Neural progenitor cell (in vitro differentiated cells): Measurements from ENCODE around the gene GAS2L1. TPM values are rescaled to one million over a fixed set of nuclear protein-coding genes. Genes with fewer than 3 reads are reported as not detected.

Source experiments
- DNase-seq: peaks from one replicate; pipeline ENCODE4 v3.0.0-alpha.2; 2016; ENCODE audit warnings: low spot score
- H2AFZ ChIP-seq: fragments of 200-600 bp; sonication (generic); replicated peaks from 2 replicates; pipeline ENCODE4 v1.6.1; 2016; ENCODE audit warnings: antibody characterized with exemption
- H3F3A ChIP-seq: fragments of 200-600 bp; sonication (generic); 2 replicates; pipeline ENCODE4 v1.6.1; 2016; ENCODE audit warnings: antibody characterized with exemption, low read depth
- H3K27ac ChIP-seq: fragments of 200-600 bp; sonication (generic); 2 replicates; pipeline ENCODE4 v1.5.1; 2016; ENCODE audit warnings: mild to moderate bottlenecking
- H3K27me3 ChIP-seq: fragments of 200-600 bp; sonication (generic); 2 replicates; pipeline ENCODE4 v1.6.1; 2016; ENCODE audit warnings: mild to moderate bottlenecking, moderate library complexity
- H3K36me3 ChIP-seq: fragments of 200-600 bp; sonication (generic); 2 replicates; pipeline ENCODE4 v1.5.1; 2016
- H3K4me1 ChIP-seq: fragments of 200-600 bp; sonication (generic); 2 replicates; pipeline ENCODE4 v1.6.1; 2016; ENCODE audit warnings: mixed run types
- H3K4me2 ChIP-seq: fragments of 200-600 bp; sonication (generic); 2 replicates; pipeline ENCODE4 v1.6.1; 2016
- H3K4me3 ChIP-seq: fragments of 200-600 bp; sonication (generic); 2 replicates; pipeline ENCODE4 v1.5.1; 2016
- H3K79me2 ChIP-seq: fragments of 200-600 bp; sonication (generic); 2 replicates; pipeline ENCODE4 v1.6.1; 2016; ENCODE audit warnings: low read depth
- H3K9ac ChIP-seq: fragments of 200-600 bp; sonication (generic); 2 replicates; pipeline ENCODE4 v1.6.1; 2016
- H3K9me3 ChIP-seq: fragments of 200-600 bp; sonication (generic); 2 replicates; pipeline ENCODE4 v1.5.1; 2016; ENCODE audit warnings: low read depth
- H4K20me1 ChIP-seq: fragments of 200-600 bp; sonication (generic); 2 replicates; pipeline ENCODE4 v1.6.1; 2016; ENCODE audit warnings: low read depth
- H3K27ac Mint-ChIP-seq: 3 replicates; pipeline ENCODE4 v1.8.0; 2021; ENCODE audit warnings: mixed read lengths
- H3K27me3 Mint-ChIP-seq: 2 replicates; pipeline ENCODE4 v1.8.0; 2022; ENCODE audit warnings: low read depth, mild to moderate bottlenecking, inconsistent platforms, moderate library complexity, mixed read lengths; ENCODE audit not compliant: insufficient read depth
- H3K36me3 Mint-ChIP-seq: 3 replicates; pipeline ENCODE4 v1.8.0; 2021; ENCODE audit warnings: mixed read lengths
- H3K4me1 Mint-ChIP-seq: 3 replicates; pipeline ENCODE4 v1.8.0; 2021; ENCODE audit warnings: mixed read lengths
- H3K4me3 Mint-ChIP-seq: 3 replicates; pipeline ENCODE4 v1.8.0; 2021; ENCODE audit warnings: mild to moderate bottlenecking, moderate library complexity, mixed read lengths
- H3K9me3 Mint-ChIP-seq: 3 replicates; pipeline ENCODE4 v1.8.0; 2020; ENCODE audit warnings: mixed read lengths
- EZH2 ChIP-seq: fragments of 200-600 bp; sonication (generic); IDR thresholded peaks from 2 replicates; pipeline ENCODE4 v1.6.1; 2017; ENCODE audit warnings: antibody characterized with exemption, mild to moderate bottlenecking, moderate library complexity
- EZH2phosphoT487 ChIP-seq: fragments of 200-600 bp; sonication (generic); IDR thresholded peaks from 2 replicates; pipeline ENCODE4 v1.6.1; 2017; ENCODE audit warnings: antibody characterized with exemption
- total RNA-seq: library from RNA; depleted of rRNA; stranded (reverse); fragments of >200 nt; gene quantifications from 2 replicates; pipeline ENCODE4 v1.2.3, GENCODE V29; 2015; ENCODE audit warnings: low replicate concordance
- TF ChIP-seq, protein P1 (sequence below): fragments of 200-600 bp; sonication (generic); IDR thresholded peaks from 2 replicates; pipeline ENCODE4 v1.5.1; 2017; ENCODE audit warnings: antibody characterized with exemption, mild to moderate bottlenecking

GAS2L1 gene
- total RNA-seq, 1 donor from 2014 or later: 0.95 TPM

DNA sequence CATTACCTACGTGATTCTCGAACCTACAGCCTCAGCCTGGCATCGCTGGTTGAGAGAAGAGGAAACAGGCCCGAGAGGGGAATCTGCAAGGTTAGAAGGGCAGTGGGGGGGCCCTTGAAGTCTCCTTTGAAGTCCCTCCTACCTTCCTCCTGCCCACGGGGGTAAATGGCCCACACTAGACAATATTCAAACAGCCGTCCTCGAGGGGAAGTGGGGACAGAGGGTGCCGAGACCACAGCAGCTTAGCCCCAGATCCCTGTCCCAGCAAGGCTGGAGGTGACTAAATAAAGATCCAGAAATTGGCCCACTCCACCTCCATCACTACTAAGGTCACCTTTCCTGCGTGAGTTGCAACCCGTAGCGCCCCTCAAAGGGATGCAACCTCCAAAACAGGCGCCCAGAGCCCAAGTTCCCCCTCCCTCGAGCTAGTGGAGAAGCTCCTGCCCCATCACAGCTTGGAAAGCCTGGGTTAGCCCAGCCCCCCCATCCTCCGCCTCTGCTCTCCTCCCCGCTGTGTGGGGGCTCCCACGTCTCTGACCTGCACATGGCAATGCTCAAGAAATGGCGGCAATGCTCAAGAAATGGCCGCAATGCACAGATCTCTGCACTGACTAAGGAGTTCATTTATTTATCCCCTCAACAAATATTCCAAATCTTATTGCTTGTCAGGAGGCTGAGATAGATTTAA is 9.8 kb downstream of the GAS2L1 start:
- no peak for DNase-seq
- peak overlapping the region; percentile 50 for H3K4me3 ChIP-seq
- no peak overlapping the region for H2AFZ ChIP-seq
- peaks cover 3% of the 10 kb centered on the region for H3K9me3 Mint-ChIP-seq
- H3K27me3 ChIP-seq: peaks cover 62% of the 10 kb centered on the region
- TF ChIP-seq EZH2phosphoT487 (no peak), EZH2 (no peak)
- TF ChIP-seq, protein P1, sequence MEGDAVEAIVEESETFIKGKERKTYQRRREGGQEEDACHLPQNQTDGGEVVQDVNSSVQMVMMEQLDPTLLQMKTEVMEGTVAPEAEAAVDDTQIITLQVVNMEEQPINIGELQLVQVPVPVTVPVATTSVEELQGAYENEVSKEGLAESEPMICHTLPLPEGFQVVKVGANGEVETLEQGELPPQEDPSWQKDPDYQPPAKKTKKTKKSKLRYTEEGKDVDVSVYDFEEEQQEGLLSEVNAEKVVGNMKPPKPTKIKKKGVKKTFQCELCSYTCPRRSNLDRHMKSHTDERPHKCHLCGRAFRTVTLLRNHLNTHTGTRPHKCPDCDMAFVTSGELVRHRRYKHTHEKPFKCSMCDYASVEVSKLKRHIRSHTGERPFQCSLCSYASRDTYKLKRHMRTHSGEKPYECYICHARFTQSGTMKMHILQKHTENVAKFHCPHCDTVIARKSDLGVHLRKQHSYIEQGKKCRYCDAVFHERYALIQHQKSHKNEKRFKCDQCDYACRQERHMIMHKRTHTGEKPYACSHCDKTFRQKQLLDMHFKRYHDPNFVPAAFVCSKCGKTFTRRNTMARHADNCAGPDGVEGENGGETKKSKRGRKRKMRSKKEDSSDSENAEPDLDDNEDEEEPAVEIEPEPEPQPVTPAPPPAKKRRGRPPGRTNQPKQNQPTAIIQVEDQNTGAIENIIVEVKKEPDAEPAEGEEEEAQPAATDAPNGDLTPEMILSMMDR: no peak
- peaks cover 29% of the 10 kb centered on the region for H4K20me1 ChIP-seq
- peak overlapping the region; percentile 83 for H3K4me2 ChIP-seq
- H3K27ac ChIP-seq: no peak overlapping the region
- peaks cover 22% of the 10 kb centered on the region for H3F3A ChIP-seq
- peak overlapping the region; percentile 78 for H3K4me3 Mint-ChIP-seq
- no peak overlapping the region for H3K27ac Mint-ChIP-seq
- H3K4me1 Mint-ChIP-seq: peaks cover 25% of the 10 kb centered on the region
- no peaks in the 10 kb centered on the region for H3K9me3 ChIP-seq
- H3K79me2 ChIP-seq: no peaks in the 10 kb centered on the region
- peaks cover 33% of the 10 kb centered on the region for H3K27me3 Mint-ChIP-seq
- H3K36me3 Mint-ChIP-seq: no peaks in the 10 kb centered on the region
- peaks cover 11% of the 10 kb centered on the region for H3K4me1 ChIP-seq
- no peaks in the 10 kb centered on the region for H3K36me3 ChIP-seq
- H3K9ac ChIP-seq: no peak overlapping the region

DNA sequence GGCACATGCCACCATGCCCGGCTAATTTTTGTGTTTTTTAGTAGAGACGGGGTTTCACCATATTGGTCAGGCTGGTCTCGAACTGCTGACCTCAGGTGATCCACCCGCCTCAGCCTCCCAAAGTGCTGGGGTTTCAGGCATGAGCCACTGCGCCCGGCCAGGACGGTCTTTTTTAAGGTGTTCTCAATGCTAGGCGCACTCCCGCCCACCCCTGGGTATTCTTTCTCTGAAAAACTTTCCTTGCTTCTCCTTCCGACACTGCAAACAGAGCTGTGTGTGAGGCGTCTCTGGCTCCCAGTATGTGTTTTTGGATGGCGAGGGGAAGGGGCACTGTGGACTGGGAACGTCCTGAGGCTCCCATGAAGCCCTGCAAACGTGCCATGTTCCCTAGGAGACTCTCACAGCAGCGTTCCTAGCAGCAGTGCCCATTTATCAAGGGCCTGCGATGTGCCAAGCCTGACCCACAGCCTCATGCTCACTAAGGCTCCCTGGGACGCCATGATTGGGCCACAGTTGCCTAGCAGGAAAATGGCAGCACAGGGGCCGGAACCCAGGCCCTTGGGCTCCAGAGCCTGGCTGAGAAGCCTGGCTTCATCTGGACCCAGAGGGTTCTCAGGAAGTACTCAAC is 11.5 kb downstream of the GAS2L1 start:
- Mint-ChIP-seq H3K36me3 (peaks cover 2% of the 10 kb centered on the region), H3K4me3 (no peak overlapping the region), H3K27ac (no peak overlapping the region), H3K9me3 (peaks cover 3% of the 10 kb centered on the region), H3K4me1 (peaks cover 16% of the 10 kb centered on the region), H3K27me3 (peaks cover 31% of the 10 kb centered on the region)
- H3K27ac ChIP-seq: no peak overlapping the region
- H2AFZ ChIP-seq: no peak overlapping the region
- TF ChIP-seq EZH2phosphoT487 (no peak), EZH2 (no peak)
- H3K4me1 ChIP-seq: peaks cover 11% of the 10 kb centered on the region
- no peak overlapping the region for H3K4me2 ChIP-seq
- H3K9me3 ChIP-seq: no peaks in the 10 kb centered on the region
- no peak overlapping the region for H3K4me3 ChIP-seq
- no peak overlapping the region for H3K9ac ChIP-seq
- no peaks in the 10 kb centered on the region for H3K36me3 ChIP-seq
- H3K79me2 ChIP-seq: no peaks in the 10 kb centered on the region
- H4K20me1 ChIP-seq: peaks cover 17% of the 10 kb centered on the region
- H3K27me3 ChIP-seq: peaks cover 51% of the 10 kb centered on the region
- DNase-seq: no peak
- H3F3A ChIP-seq: peaks cover 22% of the 10 kb centered on the region

DNA sequence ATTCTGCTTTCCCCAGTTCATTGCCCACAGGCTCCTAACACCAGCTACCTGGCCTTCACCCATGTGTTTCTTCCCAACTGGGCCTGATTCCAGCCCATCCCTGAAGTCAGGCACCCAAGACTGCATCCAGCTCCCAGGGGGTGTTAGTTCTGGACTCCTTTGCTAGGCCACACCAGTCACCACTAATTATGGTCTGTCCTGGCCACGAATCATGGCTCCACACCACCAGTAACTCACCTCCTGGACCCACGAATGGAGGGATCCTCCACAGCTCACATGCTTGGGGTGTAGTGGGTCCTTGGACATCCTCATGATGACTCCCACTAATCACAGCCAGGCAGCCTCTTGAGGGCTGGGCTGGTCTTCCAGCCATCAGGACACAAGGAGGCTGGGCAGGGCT is 12.6 kb downstream of the GAS2L1 start:
- Histone ChIP-seq H3K4me2 (no peak overlapping the region), H3K36me3 (no peaks in the 10 kb centered on the region), H2AFZ (no peak overlapping the region), H3F3A (peaks cover 22% of the 10 kb centered on the region), H3K27me3 (peaks cover 40% of the 10 kb centered on the region), H3K9ac (no peak overlapping the region), H3K4me3 (no peak overlapping the region), H3K79me2 (no peaks in the 10 kb centered on the region), H4K20me1 (peaks cover 8% of the 10 kb centered on the region), H3K27ac (no peak overlapping the region), H3K4me1 (peaks cover 9% of the 10 kb centered on the region), H3K9me3 (no peaks in the 10 kb centered on the region)
- TF ChIP-seq, protein P1: no peak
- TF ChIP-seq EZH2phosphoT487 (no peak), EZH2 (no peak)
- DNase-seq: no peak
- Mint-ChIP-seq H3K36me3 (peaks cover 2% of the 10 kb centered on the region), H3K9me3 (peaks cover under 1% of the 10 kb centered on the region), H3K27me3 (peaks cover 24% of the 10 kb centered on the region), H3K4me1 (peaks cover 10% of the 10 kb centered on the region), H3K27ac (no peak overlapping the region), H3K4me3 (no peak overlapping the region)

DNA sequence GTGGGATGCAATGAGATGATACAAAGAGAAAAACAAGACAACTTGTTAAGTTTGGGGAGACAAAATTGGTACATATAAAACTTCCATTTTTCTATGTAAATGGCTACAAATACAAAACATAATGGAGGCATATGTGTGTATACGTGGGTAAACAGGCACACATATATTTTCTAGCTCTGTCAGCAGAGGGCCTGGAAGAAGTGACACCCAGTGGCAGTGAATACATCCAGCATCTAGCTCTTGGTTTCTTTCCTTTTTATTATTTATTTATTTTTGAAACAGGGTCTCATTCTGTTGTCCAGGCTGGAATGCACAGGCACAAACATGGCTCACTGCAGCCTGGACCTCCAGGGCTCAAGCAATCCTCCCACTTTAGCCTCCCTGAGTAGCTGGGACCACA is 14.1 kb downstream of the GAS2L1 start:
- no peak overlapping the region for H3K4me3 ChIP-seq
- no peaks in the 10 kb centered on the region for H3K9me3 ChIP-seq
- no peaks in the 10 kb centered on the region for H4K20me1 ChIP-seq
- no peak overlapping the region for H3K4me2 ChIP-seq
- no peak overlapping the region for H3K9ac ChIP-seq
- H3K36me3 ChIP-seq: no peaks in the 10 kb centered on the region
- no peak overlapping the region for H3K27ac ChIP-seq
- Mint-ChIP-seq H3K9me3 (no peaks in the 10 kb centered on the region), H3K4me3 (no peak overlapping the region), H3K27me3 (peaks cover 16% of the 10 kb centered on the region), H3K27ac (no peak overlapping the region), H3K4me1 (peaks cover 3% of the 10 kb centered on the region), H3K36me3 (peaks cover 2% of the 10 kb centered on the region)
- no peak for DNase-seq
- H2AFZ ChIP-seq: no peak overlapping the region
- no peaks in the 10 kb centered on the region for H3K79me2 ChIP-seq
- H3K27me3 ChIP-seq: peaks cover 25% of the 10 kb centered on the region
- no peaks in the 10 kb centered on the region for H3K4me1 ChIP-seq
- H3F3A ChIP-seq: peaks cover 15% of the 10 kb centered on the region
- TF ChIP-seq EZH2phosphoT487: no peak
- no peak for TF ChIP-seq EZH2
- TF ChIP-seq, protein P1: no peak
